GM18508 (cell line): ENCODE data around the gene NMNAT2.
"Not testable (repeated sequence)": the region's sequence is repeated elsewhere in the genome, so short reads cannot be mapped to it uniquely, and the experiment has no call there.

Experiments
- ATAC-seq: cut with Tn5 transposase; IDR thresholded peaks from one replicate; pipeline ENCODE4 v1.9.1; 2021; ENCODE audit warnings: moderate number of reproducible peaks; ENCODE audit not compliant: insufficient read depth, unreplicated experiment

The NMNAT2 gene

DNA sequence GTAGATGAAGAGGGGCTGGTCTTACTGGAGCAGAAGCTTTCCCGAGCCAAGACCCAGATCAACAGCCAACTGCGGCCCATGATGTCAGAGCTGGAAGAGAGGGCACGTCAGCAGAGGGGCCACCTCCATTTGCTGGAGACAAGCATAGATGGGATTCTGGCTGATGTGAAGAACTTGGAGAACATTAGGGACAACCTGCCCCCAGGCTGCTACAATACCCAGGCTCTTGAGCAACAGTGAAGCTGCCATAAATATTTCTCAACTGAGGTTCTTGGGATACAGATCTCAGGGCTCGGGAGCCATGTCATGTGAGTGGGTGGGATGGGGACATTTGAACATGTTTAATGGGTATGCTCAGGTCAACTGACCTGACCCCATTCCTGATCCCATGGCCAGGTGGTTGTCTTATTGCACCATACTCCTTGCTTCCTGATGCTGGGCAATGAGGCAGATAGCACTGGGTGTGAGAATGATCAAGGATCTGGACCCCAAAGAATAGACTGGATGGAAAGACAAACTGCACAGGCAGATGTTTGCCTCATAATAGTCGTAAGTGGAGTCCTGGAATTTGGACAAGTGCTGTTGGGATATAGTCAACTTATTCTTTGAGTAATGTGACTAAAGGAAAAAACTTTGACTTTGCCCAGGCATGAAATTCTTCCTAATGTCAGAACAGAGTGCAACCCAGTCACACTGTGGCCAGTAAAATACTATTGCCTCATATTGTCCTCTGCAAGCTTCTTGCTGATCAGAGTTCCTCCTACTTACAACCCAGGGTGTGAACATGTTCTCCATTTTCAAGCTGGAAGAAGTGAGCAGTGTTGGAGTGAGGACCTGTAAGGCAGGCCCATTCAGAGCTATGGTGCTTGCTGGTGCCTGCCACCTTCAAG is 174.8 kb downstream of the NMNAT2 start:
- no peak for ATAC-seq

DNA sequence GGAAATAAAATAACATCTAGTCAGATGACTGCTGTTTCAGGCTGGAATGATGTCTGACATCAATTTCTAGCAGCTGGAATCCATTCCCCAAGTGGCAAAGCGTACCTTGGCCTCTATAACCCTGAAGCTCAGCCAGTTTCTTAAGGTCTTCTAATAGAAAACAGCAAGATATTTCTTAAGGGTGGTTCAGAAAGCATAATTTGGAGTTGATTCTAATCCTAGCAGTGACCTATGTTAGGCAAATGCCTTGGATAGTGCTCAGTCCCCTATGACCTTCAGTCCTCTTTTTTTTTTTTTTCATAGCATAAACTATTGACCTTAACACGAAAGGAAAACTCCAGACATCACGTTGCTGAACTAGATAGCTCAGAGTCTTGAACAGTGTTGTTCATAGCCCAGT is 175.6 kb downstream of the NMNAT2 start:
- ATAC-seq = no peak

DNA sequence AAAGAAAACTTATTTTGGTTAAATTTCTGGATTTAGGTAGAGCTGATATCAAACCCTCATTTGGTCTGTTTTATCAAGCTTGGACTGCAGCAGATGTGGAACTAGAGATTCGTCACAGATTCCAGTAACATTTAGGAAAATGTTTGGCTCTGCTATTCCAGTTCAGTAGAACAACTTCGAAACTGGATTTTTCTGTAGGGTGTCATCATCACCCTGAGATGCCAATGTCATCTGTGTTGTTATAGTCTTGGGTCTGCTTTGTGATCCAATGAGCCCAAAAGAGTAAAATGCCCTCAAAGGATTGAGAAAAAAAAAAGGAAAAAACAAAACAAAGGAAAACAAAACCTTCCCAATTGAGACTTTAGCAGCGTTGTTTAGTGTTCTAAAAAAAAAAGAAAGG is 176.7 kb downstream of the NMNAT2 start:
- no peak for ATAC-seq

DNA sequence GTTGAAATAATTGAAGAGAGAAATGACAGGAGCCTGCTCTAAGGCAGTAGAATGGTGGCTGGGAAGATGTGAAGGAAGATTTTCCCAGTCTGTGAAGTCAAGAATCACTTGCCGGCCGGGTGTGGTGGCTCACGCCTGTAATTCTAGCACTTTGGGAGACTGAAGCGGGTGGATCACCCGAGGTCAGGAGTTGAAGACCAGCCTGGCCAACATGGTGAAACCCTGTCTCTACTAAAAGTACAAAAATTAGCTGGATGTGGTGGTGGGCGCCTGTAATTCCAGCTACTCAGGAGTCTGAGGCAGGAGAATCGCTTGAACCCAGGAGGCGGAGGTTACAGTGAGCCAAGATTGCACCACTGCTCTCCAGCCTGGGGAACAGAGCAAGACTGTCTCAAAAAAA is 177.3 kb downstream of the NMNAT2 start:
- ATAC-seq = not testable (repeated sequence)

DNA sequence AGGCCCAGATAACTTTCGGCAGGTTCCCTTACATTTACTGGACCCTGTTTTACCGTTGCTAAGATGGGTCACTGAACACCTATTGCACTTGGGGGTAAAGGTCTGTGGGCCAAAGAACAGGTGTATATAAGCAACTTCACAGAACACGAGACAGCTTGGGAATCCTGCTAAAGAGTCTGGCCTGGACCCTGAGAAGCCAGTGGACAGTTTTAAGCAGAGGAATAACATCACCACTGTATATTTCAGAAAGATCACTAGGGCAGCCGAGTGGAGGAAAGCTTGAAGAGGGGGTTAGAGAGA is 177.7 kb downstream of the NMNAT2 start:
- ATAC-seq = no peak

DNA sequence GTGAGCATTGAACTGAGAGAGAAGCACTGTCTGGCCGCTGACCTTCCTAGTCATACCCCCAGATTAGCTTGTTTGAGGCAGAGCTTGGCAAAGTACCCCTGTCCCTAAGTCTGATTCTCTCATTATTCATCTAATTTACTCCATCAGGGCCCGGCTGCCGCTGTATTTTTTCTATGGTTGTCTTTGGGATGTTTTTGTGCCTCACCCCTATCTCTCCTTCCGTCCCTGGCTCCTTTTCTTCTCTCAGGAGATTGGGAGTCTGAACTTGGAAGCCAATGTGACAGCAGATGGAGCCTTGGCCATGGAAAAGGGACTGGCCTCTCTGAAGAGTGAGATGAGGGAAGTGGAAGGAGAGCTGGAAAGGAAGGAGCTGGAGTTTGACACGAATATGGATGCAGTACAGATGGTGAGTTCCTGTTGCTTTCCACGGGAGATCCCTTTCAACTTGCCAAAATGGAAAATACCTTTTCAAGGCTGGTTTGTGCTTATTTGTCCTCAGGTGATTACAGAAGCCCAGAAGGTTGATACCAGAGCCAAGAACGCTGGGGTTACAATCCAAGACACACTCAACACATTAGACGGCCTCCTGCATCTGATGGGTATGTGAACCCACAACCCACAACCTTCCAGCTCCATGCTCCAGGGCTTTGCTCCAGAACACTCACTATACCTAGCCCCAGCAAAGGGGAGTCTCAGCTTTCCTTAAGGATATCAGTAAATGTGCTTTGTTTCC is 178.2 kb downstream of the NMNAT2 start:
- ATAC-seq = no peak

DNA sequence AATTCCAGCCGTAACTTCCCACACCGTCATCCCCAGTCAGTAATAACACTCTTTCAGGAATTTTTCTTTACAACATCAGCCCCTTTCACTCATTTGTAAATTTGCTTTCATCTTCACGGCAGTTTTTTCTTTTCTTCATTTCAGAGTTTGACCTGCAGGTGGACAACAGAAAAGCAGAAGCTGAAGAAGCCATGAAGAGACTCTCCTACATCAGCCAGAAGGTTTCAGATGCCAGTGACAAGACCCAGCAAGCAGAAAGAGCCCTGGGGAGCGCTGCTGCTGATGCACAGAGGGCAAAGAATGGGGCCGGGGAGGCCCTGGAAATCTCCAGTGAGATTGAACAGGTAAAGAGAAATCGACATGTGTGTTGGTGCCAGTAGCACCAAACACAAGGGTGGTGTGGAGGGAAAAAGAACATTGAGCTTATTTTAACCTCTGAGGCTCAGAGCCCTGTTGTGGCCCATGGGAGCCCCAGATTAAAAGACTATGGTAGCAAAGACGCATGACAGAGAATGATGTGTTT is 178.9 kb downstream of the NMNAT2 start:
- no peak for ATAC-seq

DNA sequence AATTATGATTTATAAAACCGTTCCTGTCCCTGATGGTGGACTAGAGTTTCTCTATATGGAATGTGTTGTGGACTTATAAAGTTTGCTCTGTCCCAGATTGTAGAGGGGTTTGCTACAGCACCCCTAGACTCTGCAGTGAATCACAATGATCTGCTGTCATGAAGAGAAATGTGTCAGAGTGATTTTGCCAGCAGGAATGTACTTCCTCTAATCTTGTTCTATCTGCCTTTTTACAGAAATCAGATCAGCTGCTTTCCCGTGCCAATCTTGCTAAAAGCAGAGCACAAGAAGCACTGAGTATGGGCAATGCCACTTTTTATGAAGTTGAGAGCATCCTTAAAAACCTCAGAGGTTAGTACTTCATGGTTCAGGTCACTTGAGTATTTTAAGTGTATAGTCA is 180.1 kb downstream of the NMNAT2 start:
- ATAC-seq = no peak

DNA sequence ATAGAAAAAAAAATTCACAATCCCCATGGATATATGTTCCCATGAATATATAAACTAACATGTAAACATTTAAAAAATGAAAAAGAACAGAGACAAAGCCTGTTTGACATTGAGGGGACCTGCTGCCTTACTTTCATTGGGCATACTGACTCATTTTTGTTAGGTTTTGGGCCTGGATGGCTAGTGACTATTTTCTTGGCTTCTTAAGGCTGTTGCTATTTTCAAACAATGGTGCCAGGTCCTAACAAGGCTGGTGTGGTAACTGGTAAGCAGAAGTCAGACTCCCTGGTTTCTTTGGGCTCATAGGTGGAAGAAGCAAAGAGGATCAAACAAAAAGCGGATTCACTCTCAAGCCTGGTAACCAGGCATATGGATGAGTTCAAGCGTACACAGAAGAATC is 181.1 kb downstream of the NMNAT2 start:
- ATAC-seq = no peak

DNA sequence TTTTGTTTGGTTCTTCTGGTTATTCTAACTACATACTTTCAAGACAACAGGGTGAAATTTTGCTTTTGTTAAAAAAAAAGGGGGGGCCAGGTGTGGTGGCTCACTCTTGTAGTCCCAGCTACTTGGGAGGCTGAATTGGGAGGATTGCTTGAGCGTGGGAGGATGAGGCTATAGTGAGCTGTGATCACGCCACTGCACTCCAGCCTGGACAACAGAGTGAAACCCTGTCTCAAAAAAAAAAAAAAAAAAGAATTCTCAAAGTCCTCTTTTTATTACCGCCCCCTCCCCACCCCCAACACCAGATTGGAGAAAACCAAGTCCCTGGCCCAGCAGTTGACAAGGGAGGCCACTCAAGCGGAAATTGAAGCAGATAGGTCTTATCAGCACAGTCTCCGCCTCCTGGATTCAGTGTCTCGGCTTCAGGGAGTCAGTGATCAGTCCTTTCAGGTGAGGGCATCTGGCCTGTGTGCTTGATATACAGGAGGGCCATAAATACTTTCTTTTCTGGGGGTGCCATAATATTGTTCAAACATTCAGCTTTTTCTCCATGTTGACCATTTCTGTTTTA is 181.9 kb downstream of the NMNAT2 start:
- ATAC-seq = no peak

DNA sequence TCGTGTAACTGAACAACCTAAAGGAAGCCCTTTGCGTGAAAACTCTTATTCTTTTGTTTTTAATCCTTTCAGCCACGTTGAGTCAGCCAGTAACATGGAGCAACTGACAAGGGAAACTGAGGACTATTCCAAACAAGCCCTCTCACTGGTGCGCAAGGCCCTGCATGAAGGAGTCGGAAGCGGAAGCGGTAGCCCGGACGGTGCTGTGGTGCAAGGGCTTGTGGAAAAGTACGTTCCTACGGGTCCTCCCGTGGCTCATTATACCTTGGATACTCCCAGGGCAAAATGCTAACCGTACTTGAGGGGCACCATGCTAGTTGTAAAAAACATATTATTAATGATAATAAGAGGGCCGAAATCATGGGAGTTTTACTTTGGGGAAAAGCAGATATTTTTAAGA is 182.7 kb downstream of the NMNAT2 start:
- ATAC-seq = no peak

DNA sequence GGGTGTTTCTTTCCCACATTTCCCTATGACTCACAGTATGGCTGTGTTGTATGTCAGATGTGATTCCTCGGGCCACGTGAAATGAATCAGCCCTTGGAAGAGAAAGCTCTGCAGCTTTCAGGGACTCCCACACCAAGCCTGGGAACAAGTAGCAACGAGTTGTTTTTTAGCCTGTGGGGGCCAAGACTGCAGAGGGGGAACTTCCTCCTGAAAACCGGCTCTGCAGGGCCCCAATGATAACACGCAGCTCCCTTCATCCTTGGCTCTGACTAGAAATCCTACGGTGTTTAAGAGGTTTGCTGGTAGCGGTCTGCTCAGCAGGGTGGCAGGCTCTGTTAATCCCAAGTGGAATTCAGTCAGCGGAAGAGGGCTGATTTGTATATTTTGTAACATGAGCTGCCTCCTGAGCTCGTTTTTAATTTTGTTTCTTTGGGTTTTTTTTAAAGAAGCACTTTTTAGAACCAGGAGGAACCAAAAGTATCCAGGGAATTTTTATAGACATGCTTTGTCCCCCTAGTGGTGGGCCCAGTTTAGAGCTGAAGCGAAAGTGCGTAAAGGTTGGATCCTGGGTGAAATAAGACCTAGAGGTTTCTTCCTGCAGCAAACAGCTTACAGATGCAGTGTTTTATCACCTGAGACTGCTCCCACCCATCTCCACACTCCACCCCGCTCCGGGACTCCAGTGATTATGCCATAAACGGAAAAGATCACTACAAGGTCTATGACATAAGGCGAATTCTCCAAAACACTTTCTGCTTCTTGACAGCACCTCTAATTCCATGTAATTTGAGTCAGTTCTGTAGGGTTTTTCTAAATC is 183.3 kb downstream of the NMNAT2 start:
- ATAC-seq = no peak

DNA sequence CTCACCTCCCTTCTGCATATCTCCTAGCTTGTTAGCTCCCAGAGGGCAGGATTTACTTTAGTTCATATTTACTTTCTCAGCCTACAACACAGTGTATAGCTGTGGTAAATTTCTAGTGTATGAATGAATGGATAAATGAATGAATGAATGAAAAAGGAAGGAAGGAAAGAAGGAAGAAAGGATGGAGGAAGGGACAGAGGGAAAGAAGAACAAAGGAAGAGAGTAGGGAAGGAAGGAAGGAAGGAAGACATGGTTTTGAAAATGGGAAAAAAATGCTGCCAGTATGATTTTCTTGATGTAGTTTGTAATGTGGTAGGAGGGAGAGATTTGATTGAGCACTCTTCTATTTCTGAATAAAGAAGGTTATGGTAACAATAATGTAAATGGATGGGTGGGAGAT is 185.1 kb downstream of the NMNAT2 start:
- ATAC-seq = no peak

DNA sequence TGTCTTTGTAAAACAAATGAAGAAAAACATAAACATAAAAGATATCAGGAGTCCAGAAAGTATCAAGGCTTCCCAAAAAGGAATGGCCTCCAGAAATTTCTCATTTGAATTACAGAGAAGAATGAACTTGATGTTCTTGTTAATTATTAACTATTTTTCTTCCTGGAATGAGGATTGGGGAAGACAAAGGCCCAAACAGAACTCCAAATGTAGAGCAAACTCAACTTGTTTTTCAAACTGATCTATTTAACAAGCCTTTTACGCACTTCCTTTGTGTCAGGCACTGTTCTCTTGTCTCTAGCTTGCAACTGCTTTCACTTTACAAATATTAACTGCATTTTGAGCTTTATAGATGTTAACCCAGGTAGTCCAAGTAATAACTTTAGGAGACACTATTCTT is 186.6 kb downstream of the NMNAT2 start:
- ATAC-seq = no peak

DNA sequence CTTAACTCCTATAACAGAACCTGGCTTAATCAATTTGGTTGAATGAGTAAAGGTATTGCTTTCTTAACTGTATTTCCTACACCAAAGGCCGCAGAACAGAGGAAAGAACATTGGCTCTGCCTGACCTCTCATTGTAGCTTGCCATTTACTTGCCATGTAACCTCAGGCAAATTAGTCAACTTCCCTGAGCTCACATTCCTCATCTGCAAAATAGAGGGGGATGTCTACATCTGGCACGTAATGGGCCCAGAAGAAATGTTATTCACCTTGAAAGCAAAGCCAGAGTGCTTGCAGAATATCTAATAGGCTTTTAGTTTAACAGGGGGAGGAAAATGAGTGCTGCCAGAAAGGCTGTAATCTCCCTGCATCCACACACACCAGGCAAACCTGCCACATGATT is 187.8 kb downstream of the NMNAT2 start:
- no peak for ATAC-seq

DNA sequence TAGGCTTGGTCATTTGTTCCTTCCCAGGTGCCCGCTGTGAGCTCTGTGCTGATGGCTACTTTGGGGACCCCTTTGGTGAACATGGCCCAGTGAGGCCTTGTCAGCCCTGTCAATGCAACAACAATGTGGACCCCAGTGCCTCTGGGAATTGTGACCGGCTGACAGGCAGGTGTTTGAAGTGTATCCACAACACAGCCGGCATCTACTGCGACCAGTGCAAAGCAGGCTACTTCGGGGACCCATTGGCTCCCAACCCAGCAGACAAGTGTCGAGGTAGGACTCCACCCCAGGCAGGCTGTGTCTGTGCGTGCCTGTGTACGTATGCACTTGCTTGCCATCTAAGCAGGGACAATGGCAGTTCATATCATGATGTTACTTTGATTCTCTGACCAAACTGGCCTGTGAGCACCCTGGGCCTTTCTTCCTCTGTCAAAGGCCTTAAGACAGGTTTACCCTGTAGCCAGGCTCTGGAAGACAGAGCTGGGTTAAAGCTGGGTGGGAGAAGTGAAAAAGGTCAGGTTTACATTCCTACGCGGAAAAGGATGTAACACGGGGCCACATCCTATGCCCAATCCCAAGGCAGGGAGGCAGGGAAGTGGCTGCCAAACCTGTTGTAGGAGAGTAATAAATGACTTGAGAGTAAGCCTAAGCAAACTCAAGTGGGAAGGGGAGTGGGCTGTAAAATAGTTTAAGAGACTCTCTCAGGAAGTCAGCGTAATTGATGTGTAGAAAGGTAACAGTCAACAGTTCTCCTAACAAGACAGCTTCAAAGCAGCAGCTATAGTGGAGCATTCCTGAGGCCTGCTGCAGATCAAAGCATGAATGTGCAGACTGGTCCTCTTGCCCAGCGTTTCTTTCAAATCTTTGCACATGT is 189.6 kb downstream of the NMNAT2 start:
- no peak for ATAC-seq

DNA sequence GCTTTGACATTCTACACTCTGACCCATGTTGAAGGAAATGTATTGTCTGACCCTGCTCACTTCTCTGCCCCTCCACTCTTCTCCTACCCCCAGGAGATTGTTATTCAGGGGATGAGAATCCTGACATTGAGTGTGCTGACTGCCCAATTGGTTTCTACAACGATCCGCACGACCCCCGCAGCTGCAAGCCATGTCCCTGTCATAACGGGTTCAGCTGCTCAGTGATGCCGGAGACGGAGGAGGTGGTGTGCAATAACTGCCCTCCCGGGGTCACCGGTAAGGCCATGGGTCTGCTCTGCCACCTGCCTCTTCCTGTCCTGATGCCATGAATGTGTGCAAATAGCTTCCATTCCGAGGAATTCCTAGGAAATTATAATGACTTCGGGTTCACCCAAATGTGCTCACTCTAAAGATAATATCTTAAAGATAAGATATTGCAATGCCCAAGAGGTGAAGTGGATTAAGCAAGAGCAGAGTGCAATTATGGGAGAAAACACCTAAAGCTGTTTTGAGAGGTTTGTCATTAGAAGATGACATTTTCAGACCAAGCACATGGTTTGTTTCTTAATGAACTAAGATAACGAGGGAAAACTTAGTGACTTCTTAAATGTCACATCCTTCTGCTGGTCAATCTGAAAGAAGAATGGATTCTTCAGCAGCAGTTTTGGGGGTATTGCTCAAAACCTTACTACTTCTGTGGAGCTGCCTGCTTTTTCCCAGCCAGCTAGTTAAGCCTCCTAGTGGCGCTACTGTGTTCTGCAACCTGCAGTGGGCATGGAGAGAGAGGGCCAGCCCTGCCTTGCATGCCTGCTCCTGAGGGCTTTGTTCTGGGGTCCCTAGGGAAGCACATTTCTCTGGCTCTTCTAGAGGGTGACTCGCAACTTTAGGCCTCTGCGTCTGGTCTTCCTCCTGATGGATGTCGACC is 190.5 kb downstream of the NMNAT2 start:
- ATAC-seq = no peak

DNA sequence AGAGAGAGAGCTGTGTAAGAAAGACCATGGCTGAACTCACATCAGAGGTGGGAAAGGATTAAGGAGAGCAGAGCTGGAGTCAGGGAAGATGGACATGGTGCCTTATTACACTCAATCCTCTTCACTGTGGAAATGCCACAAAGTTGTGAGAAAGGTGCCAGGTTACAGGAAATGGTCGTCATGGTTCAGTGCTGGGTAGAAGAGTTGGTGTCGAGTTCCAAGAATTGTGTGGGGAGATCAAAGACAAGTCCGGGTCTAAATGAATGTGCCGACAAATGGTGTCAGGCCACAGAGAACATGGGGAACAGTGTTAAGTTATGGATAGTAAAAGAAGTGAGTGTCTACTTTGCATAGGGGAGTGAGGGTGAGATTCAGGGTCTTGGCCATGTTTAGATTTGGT is 191.2 kb downstream of the NMNAT2 start:
- ATAC-seq = no peak

DNA sequence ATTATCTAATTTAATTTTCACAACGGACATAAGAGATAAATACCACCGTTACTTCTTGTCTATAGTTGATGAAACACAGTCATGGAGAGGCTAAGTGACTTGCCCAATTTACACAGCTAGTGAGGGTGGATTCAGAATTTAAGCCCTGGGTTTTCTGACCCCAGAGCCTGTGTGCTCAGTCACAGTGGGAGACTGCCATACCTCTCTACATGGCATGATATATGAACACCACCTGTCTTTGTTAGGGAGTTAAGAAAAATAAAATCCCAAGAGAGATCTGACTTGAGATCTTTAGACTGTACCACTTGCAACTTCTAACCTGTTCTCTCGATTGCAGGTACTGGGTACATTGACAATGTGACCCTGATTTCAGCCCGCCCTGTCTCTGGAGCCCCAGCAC is 191.8 kb downstream of the NMNAT2 start:
- ATAC-seq = no peak
